A673 (cell line): Measurements from ENCODE around the gene ZBTB20. TPM values are rescaled to one million over a fixed set of nuclear protein-coding genes. Genes with fewer than 3 reads are reported as not detected.

Experiments used
- BruUV-seq: library from RNA; stranded (reverse); fragments of 400-500 nt; replicated peaks from 2 replicates; lab custom pipeline; 2021; lab: Mats Ljungman, UMichigan
- CTCF ChIA-PET: fragments of 300-600 bp; sonication (Branson Sonifier 250); formaldehyde crosslinking; loops from one replicate; lab custom pipeline; 2022; ENCODE audit warnings: antibody characterized with exemption; lab: Charles Lee
- POLR2A ChIA-PET: fragments of 300-600 bp; sonication (Branson Sonifier 250); formaldehyde crosslinking; loops from one replicate; lab custom pipeline; 2022; ENCODE audit warnings: antibody characterized with exemption; ENCODE audit not compliant: low non-redundant PET; lab: Charles Lee
- DNase-seq: peaks from one replicate; pipeline ENCODE4 v3.0.0-alpha.2; 2015; ENCODE audit warnings: low spot score
- H3K27ac ChIP-seq: fragments of 200-600 bp; sonication (generic); 2 replicates; pipeline ENCODE4 v1.5.1; 2016; ENCODE audit warnings: mixed run types, low read depth, mild to moderate bottlenecking, mixed read lengths, antibody characterized with exemption, low read length; ENCODE audit not compliant: poor library complexity, severe bottlenecking
- H3K27me3 ChIP-seq: fragments of 200-600 bp; sonication (generic); replicated peaks from 2 replicates; pipeline ENCODE4 v1.6.1; 2017; ENCODE audit warnings: mixed run types, low read depth, mild to moderate bottlenecking, mixed read lengths, antibody characterized with exemption, low read length; ENCODE audit not compliant: insufficient read depth, poor library complexity
- H3K36me3 ChIP-seq: fragments of 200-600 bp; sonication (generic); 2 replicates; pipeline ENCODE4 v1.6.1; 2016; ENCODE audit warnings: mixed run types, mild to moderate bottlenecking, mixed read lengths, antibody characterized with exemption, low read length; ENCODE audit not compliant: insufficient read depth, poor library complexity, severe bottlenecking
- H3K4me1 ChIP-seq: fragments of 200-600 bp; sonication (generic); 2 replicates; pipeline ENCODE4 v1.6.1; 2017; ENCODE audit warnings: mixed run types, mild to moderate bottlenecking, mixed read lengths, antibody characterized with exemption, low read length; ENCODE audit not compliant: insufficient read depth, poor library complexity, severe bottlenecking
- H3K4me3 ChIP-seq: fragments of 200-600 bp; sonication (generic); 2 replicates; pipeline ENCODE4 v1.5.1; 2016; ENCODE audit warnings: low read depth, mixed run types, mild to moderate bottlenecking, mixed read lengths, low read length; ENCODE audit not compliant: poor library complexity, severe bottlenecking
- H3K9me3 ChIP-seq: fragments of 200-600 bp; sonication (generic); 2 replicates; pipeline ENCODE4 v1.6.1; 2016; ENCODE audit warnings: mixed run types, low read depth, mild to moderate bottlenecking, mixed read lengths, antibody characterized with exemption, low read length; ENCODE audit not compliant: poor library complexity, severe bottlenecking
- EZH2 ChIP-seq: fragments of 200-600 bp; sonication (generic); IDR thresholded peaks from 2 replicates; pipeline ENCODE4 v1.6.1; 2017; ENCODE audit warnings: borderline replicate concordance, low read depth, mild to moderate bottlenecking, mixed read lengths, antibody characterized with exemption, low read length; ENCODE audit not compliant: poor library complexity, severe bottlenecking
- intact Hi-C: fragments of 100-400 bp; cut with micrococcal nuclease; formaldehyde crosslinking; loops from one replicate; pipeline ENCODE4 v1.10.0; 2022; ENCODE audit not compliant: unreplicated experiment
- total RNA-seq: library from RNA; stranded (reverse); gene quantifications from 2 replicates; pipeline ENCODE4 v1.2.3, GENCODE V29; 2021
- TF ChIP-seq, protein P1 (sequence below): fragments of 300-800, 200-600 bp; sonication (generic); conservative IDR thresholded peaks from 2 replicates; pipeline ENCODE4 v1.5.1; 2017; ENCODE audit warnings: low read depth, mild to moderate bottlenecking, antibody characterized with exemption, low read length, moderate library complexity, mixed read lengths

The ZBTB20 gene
- total RNA-seq, 1 experiment from 2014 or later, result 13.5 TPM

DNA sequence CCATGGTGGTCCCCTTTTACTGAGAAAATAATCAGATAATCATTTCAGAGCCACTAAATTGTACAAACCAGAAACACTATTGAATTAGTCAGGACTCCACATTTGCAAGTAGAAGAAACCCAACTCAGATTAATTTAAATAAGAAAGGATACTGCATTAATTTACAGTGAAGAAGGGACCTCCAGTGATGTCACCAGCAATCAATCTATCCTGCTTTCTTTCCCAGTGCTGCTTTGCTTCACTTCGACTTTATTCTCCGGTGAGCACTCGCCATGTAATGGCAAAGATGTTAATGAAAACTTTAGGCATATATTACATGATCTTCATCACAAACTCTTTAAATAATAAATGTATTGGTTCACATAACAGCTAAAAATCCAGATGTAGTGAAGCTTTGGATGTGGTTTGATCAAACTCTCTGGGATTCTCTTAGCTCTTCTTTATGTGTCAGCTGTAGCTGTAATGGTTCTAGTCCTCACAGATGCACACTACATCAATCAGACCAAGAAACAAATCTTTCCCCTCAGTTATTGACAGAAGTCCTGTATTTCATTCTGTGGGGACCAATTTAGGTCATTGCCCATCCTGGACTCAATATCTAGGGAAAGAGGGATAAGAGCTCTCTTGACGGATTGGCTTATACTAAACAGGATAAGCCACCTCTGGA lies 14.2 kb upstream of the ZBTB20 start:
- DNase-seq, result no peak
- no peak overlapping the region for H3K27ac ChIP-seq
- ChIA-PET POLR2A (no interaction called here), CTCF (no interaction called here)
- TF ChIP-seq, protein P1, sequence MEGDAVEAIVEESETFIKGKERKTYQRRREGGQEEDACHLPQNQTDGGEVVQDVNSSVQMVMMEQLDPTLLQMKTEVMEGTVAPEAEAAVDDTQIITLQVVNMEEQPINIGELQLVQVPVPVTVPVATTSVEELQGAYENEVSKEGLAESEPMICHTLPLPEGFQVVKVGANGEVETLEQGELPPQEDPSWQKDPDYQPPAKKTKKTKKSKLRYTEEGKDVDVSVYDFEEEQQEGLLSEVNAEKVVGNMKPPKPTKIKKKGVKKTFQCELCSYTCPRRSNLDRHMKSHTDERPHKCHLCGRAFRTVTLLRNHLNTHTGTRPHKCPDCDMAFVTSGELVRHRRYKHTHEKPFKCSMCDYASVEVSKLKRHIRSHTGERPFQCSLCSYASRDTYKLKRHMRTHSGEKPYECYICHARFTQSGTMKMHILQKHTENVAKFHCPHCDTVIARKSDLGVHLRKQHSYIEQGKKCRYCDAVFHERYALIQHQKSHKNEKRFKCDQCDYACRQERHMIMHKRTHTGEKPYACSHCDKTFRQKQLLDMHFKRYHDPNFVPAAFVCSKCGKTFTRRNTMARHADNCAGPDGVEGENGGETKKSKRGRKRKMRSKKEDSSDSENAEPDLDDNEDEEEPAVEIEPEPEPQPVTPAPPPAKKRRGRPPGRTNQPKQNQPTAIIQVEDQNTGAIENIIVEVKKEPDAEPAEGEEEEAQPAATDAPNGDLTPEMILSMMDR, result no peak
- TF ChIP-seq EZH2, result no peak
- intact Hi-C loops, result no loop called here
- no peaks in the 10 kb centered on the region for H3K9me3 ChIP-seq
- H3K36me3 ChIP-seq, result no peaks in the 10 kb centered on the region
- H3K4me3 ChIP-seq, result no peak overlapping the region
- BruUV-seq, result no TSS peak
- no peaks in the 10 kb centered on the region for H3K4me1 ChIP-seq
- no peaks in the 10 kb centered on the region for H3K27me3 ChIP-seq

DNA sequence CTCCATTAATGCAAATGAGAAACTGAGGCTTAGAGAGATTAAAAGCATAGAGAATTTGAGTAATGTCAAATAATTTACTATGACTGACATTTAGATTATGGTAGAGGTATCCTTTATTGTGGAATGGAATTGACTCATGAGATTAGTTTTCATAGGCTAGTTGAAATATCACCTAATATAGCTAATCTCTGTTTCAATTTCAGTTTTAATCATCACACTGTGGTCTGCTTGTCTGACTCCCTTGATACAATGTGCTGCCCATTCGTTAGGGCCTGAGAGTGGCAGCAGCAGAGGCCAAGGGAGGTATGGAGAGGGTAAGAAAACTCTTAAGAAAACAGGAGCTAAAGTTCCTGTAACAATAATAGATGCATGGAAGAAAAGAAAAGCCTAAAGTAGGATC lies 13.2 kb upstream of the ZBTB20 start:
- Histone ChIP-seq H3K9me3 (no peaks in the 10 kb centered on the region), H3K27me3 (no peaks in the 10 kb centered on the region), H3K4me1 (no peaks in the 10 kb centered on the region), H3K36me3 (no peaks in the 10 kb centered on the region), H3K4me3 (no peak overlapping the region), H3K27ac (no peak overlapping the region)
- ChIA-PET CTCF (no interaction called here), POLR2A (no interaction called here)
- no TSS peak for BruUV-seq
- intact Hi-C loops, result no loop called here
- TF ChIP-seq, protein P1, result no peak
- no peak for TF ChIP-seq EZH2
- DNase-seq, result no peak

GRCh38 chr3:115156046-115156654 lies 9.1 kb upstream of the ZBTB20 start:
- POLR2A ChIA-PET, result no interaction called here

More at GRCh38 chr3:115156046-115156654, 9.1 kb upstream of the ZBTB20 start:
- intact Hi-C loops, result no loop called here
- Histone ChIP-seq H3K4me1 (no peaks in the 10 kb centered on the region), H3K27me3 (no peaks in the 10 kb centered on the region), H3K9me3 (no peaks in the 10 kb centered on the region), H3K36me3 (no peaks in the 10 kb centered on the region), H3K27ac (no peak overlapping the region), H3K4me3 (no peak overlapping the region)
- no TSS peak for BruUV-seq
- DNase-seq, result no peak
- CTCF ChIA-PET, result no interaction called here
- TF ChIP-seq, protein P1, result no peak
- no peak for TF ChIP-seq EZH2
